ENCODE results near the gene CTBP2. TPM values are rescaled to one million over a fixed set of nuclear protein-coding genes. Genes with fewer than 3 reads are reported as not detected.

Gene CTBP2
- total RNA-seq, 3 donors from 2014 or later = 53.1 to 91.2 (median 65.9) TPM

DNA sequence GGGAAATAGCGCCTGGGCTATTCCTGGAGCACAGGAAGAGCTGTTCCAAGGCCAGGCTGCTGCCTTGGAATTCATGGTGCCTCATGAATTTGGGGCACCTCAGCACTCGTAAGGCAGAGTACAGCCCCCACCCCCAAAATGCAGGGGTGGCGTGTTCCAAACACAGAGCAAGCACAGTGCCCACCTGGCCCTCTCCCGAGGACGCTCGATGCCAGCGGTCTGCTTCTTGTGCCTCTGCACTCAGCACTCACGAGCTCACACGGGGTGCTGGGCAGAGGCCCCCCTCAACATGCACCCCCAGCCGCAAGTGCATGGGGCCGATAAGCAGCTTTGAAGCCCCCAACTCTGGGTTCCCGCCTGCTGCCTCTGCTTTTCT, 158.3 kb downstream of the CTBP2 start:
- H3K4me1 ChIP-seq = peaks cover 9 to 32% of the 10 kb centered on the region in 2 donors
- no peaks in the 10 kb centered on the region for H3K9me3 ChIP-seq
- TF ChIP-seq POLR2A (IDR thresholded peaks at IDR 0.05) (no peak), POLR2AphosphoS5 (IDR thresholded peaks at IDR 0.05) (no peak)
- TF ChIP-seq, protein P1, sequence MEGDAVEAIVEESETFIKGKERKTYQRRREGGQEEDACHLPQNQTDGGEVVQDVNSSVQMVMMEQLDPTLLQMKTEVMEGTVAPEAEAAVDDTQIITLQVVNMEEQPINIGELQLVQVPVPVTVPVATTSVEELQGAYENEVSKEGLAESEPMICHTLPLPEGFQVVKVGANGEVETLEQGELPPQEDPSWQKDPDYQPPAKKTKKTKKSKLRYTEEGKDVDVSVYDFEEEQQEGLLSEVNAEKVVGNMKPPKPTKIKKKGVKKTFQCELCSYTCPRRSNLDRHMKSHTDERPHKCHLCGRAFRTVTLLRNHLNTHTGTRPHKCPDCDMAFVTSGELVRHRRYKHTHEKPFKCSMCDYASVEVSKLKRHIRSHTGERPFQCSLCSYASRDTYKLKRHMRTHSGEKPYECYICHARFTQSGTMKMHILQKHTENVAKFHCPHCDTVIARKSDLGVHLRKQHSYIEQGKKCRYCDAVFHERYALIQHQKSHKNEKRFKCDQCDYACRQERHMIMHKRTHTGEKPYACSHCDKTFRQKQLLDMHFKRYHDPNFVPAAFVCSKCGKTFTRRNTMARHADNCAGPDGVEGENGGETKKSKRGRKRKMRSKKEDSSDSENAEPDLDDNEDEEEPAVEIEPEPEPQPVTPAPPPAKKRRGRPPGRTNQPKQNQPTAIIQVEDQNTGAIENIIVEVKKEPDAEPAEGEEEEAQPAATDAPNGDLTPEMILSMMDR (IDR thresholded peaks at IDR 0.05) = no peak
- H3K36me3 ChIP-seq = no peaks in the 10 kb centered on the region
- DNase-seq (ENCODE audit: low spot score in 2 of 2) = no peak
- peak overlapping the region; percentile 74 to 85 for H3K27ac ChIP-seq
- H3K4me3 ChIP-seq = no peak overlapping the region
- intact Hi-C loops (cut with DNase I; ENCODE audit: low total_unique reads) = no loop called here
- H3K27me3 ChIP-seq = no peaks in the 10 kb centered on the region

DNA sequence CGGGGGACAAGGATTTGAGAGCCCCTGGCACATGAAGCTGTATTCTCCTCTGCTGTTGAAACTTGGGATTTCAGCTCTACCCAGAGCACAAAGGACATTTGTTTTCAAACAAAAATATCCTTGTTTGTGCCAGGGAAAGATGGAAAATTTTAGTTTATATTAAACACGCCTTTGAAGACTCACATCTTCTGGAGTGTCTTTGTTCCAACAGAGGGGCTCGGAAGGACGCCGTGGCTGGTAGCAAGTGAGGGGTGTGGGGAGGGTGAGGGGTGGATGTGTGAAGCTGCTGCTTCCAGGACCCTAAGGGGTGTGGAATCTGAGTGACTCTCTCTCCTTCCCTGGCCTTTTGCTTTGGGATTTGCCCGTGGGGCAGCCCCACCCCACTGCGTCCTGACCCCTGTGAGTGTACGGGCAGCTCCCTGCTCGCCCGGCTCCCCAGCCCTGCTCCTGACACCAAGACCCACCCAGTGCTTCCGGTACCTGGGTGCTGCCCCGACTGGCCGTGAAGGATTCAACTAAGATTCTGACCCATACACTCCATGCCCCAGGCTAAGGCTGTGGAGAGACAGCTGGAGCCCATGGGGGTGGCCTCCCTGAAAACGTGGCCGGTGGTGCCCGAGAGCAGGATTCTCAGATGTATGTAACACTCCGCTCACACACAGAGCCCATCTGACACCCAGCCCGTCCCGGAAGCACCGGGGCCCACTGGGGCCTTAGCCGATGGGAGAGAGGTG, 158.9 kb downstream of the CTBP2 start:
- Histone ChIP-seq H3K9me3 (no peaks in the 10 kb centered on the region), H3K36me3 (no peaks in the 10 kb centered on the region), H3K27ac (peak overlapping the region; percentile 74 to 85), H3K4me3 (peak overlapping the region in 2 of 3 donors; percentile 15 to 30), H3K27me3 (no peaks in the 10 kb centered on the region), H3K4me1 (peaks cover 9 to 32% of the 10 kb centered on the region in 2 donors)
- peak in 1 of 2 donors; percentile 24 for DNase-seq (ENCODE audit: low spot score in 2 of 2)
- TF ChIP-seq, protein P1 (IDR thresholded peaks at IDR 0.05) = peak in 1 of 3 donors; percentile 47
- no peak for TF ChIP-seq POLR2AphosphoS5 (IDR thresholded peaks at IDR 0.05)
- no peak for TF ChIP-seq POLR2A (IDR thresholded peaks at IDR 0.05)
- intact Hi-C loops (cut with DNase I; ENCODE audit: low total_unique reads) = no loop called here

DNA sequence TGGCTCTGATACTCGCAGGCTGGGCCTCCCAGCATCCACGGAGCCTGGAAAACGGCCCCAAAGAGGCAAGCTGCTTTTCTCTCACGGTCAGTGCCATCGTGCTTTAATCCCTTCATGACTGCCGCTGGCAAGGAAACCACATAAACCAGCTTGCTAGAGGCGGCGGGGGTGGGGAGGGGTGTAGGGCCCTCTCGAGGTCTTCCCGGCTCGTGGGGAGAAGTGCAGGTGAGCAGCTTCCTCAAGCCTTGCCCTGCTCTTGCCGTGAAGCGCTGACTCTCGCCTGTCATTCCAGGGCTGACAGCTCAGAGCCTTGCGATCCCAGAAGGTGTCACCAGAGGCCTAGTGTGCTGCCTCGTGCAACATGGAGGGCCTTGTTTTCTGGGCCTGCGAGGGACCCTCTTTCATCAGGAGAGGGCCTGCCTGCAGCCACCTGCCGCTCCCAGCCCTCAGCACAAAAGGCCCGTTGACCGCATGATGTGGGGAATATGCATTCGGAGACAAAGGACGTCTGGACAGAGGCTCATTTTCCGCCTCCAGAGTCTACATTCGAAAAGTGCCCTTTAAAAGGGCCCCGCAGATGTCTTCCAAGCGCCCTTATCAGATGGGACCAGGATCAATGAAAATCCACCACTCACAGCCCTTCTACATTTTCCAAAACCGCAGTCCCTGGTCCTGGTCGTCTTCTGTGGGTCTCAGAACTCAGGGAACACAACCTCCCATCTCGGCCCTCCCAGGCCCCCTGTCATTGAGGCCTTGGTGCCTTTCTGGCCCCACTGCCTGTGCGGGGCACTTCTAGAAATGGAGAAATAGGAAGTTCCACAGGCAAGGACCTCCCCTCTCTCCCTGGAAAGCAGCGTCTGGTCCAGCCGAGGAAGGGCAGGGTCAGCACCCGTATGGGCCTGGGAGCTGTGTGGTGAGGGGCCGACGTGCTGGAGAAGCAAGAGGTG, 159.7 kb downstream of the CTBP2 start:
- H3K36me3 ChIP-seq = no peaks in the 10 kb centered on the region

DNA sequence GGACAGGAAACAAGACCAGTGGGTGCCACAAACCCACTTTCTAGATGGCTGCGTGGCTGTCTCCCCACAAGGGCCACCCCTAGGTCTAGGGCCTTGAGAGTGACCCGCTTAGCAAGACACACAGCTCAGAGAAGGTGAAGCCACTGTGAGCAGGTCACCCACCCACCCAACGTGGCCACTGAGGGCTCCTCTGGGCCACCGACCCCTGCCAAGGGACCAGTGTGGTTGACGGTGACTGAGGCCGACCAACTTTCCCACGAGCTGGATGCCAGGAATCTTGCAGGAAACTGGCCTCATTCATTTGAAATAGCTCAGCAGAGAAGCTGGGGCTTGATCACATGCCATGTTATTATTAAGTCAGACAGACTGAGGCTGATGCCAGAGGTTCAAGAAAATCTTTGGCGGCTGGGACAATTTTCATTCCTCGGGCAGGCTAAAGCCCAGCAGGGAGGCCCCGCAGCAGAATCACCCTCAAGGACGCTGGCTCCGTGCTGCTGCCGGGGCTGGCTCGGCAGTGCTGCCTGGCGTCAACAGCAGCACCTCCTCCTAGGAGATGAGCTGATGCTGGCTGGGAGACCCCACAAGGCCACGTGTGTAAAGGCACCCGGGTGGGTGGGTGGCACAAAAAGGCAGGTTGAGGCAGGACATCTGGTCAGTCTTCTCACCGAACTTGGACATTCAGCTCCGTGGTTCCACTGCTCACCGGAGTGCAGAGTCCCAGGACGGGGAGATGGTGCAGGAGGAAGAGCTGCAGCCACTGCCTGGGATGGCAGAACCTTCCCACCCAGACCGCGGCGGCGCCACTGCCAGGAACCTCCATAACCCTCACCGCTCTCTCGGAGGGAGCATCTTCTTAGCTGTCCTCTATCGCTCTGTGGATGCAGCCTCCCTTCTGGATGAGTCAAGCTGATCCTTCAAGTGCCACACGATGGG, 160.7 kb downstream of the CTBP2 start:
- Histone ChIP-seq H3K9me3 (no peaks in the 10 kb centered on the region), H3K36me3 (no peaks in the 10 kb centered on the region), H3K27me3 (no peaks in the 10 kb centered on the region), H3K4me1 (peaks cover 9 to 32% of the 10 kb centered on the region in 2 donors), H3K27ac (peak overlapping the region; percentile 74 to 85), H3K4me3 (peak overlapping the region in 1 of 3 donors; percentile 10)
- no peak for TF ChIP-seq POLR2AphosphoS5 (IDR thresholded peaks at IDR 0.05)
- TF ChIP-seq, protein P1 (IDR thresholded peaks at IDR 0.05) = no peak
- TF ChIP-seq POLR2A (IDR thresholded peaks at IDR 0.05) = no peak
- peak in 1 of 2 donors; percentile 35 for DNase-seq (ENCODE audit: low spot score in 2 of 2)
- intact Hi-C loops (cut with DNase I; ENCODE audit: low total_unique reads) = no loop called here

More for the DNA sequence above, 159.7 kb downstream of the CTBP2 start:
- H3K27me3 ChIP-seq = no peaks in the 10 kb centered on the region
- no peaks in the 10 kb centered on the region for H3K9me3 ChIP-seq
- H3K4me1 ChIP-seq = peaks cover 9 to 32% of the 10 kb centered on the region in 2 donors
- H3K4me3 ChIP-seq = peak overlapping the region in 2 of 3 donors; percentile 10 to 15
- TF ChIP-seq POLR2A (IDR thresholded peaks at IDR 0.05) = no peak
- peak overlapping the region; percentile 74 to 85 for H3K27ac ChIP-seq
- intact Hi-C loops (cut with DNase I; ENCODE audit: low total_unique reads) = no loop called here
- peak in 1 of 2 donors; percentile 31 for DNase-seq (ENCODE audit: low spot score in 2 of 2)

Measured in breast epithelium (tissue), 4 donors.